Vagina (tissue), 2 donors: ENCODE results near the gene LAMB4. TPM values are rescaled to one million over a fixed set of nuclear protein-coding genes. Genes with fewer than 3 reads are reported as not detected.

ENCODE experiments used
- DNase-seq, 2 donors: peaks; one replicate each; pipeline ENCODE4 v3.0.0-alpha.2; 2017; ENCODE audit errors: extremely low spot score in 2 of 2
- H3K27ac ChIP-seq: fragments of 200-600 bp; sonication (generic); one replicate; pipeline ENCODE4 v1.5.1; 2019
- H3K27me3 ChIP-seq: fragments of 200-600 bp; sonication (generic); one replicate; pipeline ENCODE4 v1.5.1; 2019
- H3K36me3 ChIP-seq, 2 donors: fragments of 200-600 bp; sonication (generic); one replicate each; pipeline ENCODE4 v1.5.1; 2017 to 2019
- H3K4me1 ChIP-seq: fragments of 200-600 bp; sonication (generic); one replicate; pipeline ENCODE4 v1.5.1; 2019
- H3K4me3 ChIP-seq, 2 donors: fragments of 200-600 bp; sonication (generic); 1 replicate in 1 of 2; 2 replicates in 1 of 2; pipeline ENCODE4 v1.5.1; 2016 to 2019
- H3K9me3 ChIP-seq: fragments of 200-600 bp; sonication (generic); one replicate; pipeline ENCODE4 v1.5.1; 2019
- CTCF ChIP-seq, 3 experiments: fragments of 450-650 bp in 2 of 3; fragments of 200-600 bp in 1 of 3; sonication (generic) in 1 of 3; IDR thresholded peaks; one replicate each; pipeline ENCODE4 v1.5.1; 2017 to 2019; ENCODE audit warnings: antibody characterized with exemption in 3 of 3, mild to moderate bottlenecking in 2 of 3, moderate library complexity in 2 of 3
- POLR2A ChIP-seq, 2 donors: fragments of 450-650 bp; IDR thresholded peaks; one replicate each; pipeline ENCODE4 v1.6.1; 2017; ENCODE audit warnings: antibody characterized with exemption in 2 of 2, mild to moderate bottlenecking in 2 of 2, moderate library complexity in 2 of 2
- POLR2AphosphoS5 ChIP-seq, 2 donors: sonication (generic); formaldehyde crosslinking; IDR thresholded peaks; one replicate each; pipeline ENCODE4 v1.9.0; 2017; ENCODE audit warnings: antibody characterized with exemption in 2 of 2, mild to moderate bottlenecking in 2 of 2, low read depth in 1 of 2; ENCODE audit not compliant: insufficient read depth in 1 of 2
- intact Hi-C: fragments of 100-400 bp; cut with DNase I; formaldehyde crosslinking; loops from one replicate; pipeline ENCODE4 v1.15.1; 2023
- total RNA-seq: library from RNA; depleted of rRNA; stranded (reverse); fragments of >200 nt; gene quantifications from one replicate; pipeline ENCODE4 v1.2.3, GENCODE V29; 2016

The LAMB4 gene
- total RNA-seq, 1 donor from 2014 or later = 0.74 TPM

DNA sequence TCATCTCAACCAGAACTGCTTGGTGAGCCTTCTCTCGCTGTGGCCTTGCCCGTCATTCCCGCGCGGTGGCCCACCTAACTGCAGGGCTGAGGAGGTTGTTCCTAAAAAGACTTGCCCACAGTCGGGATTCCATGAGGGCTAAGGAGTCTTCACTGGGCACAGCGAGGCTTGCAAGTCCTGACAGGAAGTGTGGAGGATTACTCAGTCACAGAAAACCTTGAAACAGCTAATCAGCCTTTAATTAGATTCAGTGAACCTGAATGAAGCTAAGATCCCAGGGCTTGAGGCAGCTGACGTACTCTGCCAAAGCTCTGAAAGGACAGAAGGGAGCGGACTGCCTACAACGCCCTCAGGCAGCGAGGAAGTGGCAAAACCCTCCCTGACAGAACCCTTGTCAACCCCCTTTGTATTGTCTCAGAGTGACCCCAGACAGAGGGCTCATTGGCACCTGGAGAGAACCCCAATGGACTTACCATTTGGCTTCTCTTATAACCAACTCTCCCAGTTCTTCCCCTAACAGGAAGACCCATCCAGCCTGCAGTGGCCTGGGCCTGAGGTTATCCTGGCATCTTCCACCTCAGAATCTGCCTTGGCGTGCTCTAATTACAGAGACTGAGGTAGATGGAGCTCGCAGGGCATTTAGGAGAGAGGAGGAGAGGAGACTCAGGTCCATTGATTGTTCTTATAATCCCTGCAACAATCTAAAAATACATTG lies 2.5 kb upstream of the LAMB4 start:
- no peaks in the 10 kb centered on the region for H3K4me1 ChIP-seq

GRCh38 chr7:108129018-108129965 lies 869 bp downstream of the LAMB4 start:
- intact Hi-C loops = no loop called here
- no peak for DNase-seq
- no peak overlapping the region for H3K27ac ChIP-seq
- no peaks in the 10 kb centered on the region for H3K27me3 ChIP-seq
- no peak for TF ChIP-seq POLR2AphosphoS5 (IDR thresholded peaks at IDR 0.05; ENCODE audit: insufficient read depth in 1 of 2, low read depth in 1 of 2)
- TF ChIP-seq CTCF (IDR thresholded peaks at IDR 0.05) = no peak
- no peak for TF ChIP-seq POLR2A (IDR thresholded peaks at IDR 0.05)
- H3K9me3 ChIP-seq = no peaks in the 10 kb centered on the region
- H3K4me1 ChIP-seq = no peaks in the 10 kb centered on the region
- no peak overlapping the region for H3K4me3 ChIP-seq
- no peaks in the 10 kb centered on the region for H3K36me3 ChIP-seq

More for the DNA sequence above, 2.5 kb upstream of the LAMB4 start:
- Histone ChIP-seq H3K9me3 (no peaks in the 10 kb centered on the region), H3K27ac (no peak overlapping the region), H3K27me3 (no peaks in the 10 kb centered on the region), H3K4me3 (no peak overlapping the region), H3K36me3 (no peaks in the 10 kb centered on the region)
- intact Hi-C loops = no loop called here
- TF ChIP-seq POLR2AphosphoS5 (IDR thresholded peaks at IDR 0.05; ENCODE audit: insufficient read depth in 1 of 2, low read depth in 1 of 2) = no peak
- no peak for TF ChIP-seq CTCF (IDR thresholded peaks at IDR 0.05)
- TF ChIP-seq POLR2A (IDR thresholded peaks at IDR 0.05) = no peak
- no peak for DNase-seq

DNA sequence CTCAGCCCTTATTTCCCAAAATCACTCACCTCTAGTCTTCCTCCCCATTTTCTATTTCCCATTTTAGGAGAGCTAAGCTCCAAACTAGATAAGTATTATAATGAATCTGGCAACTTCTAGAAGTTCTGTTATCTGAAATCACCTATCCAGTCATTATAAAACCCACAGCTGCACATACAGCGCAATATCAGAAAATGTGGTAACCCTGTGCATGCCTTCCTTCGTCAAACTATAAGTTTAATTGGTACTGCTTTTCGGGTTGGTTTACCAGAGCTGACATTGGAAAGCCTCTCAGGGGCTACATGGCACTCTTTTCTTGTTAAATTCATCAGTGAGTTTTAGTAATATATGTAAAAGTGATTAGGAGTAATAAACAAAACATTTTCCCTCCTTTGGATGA lies 1.6 kb downstream of the LAMB4 start:
- no peaks in the 10 kb centered on the region for H3K9me3 ChIP-seq
- no peak for DNase-seq
- no peaks in the 10 kb centered on the region for H3K4me1 ChIP-seq
- H3K36me3 ChIP-seq = no peaks in the 10 kb centered on the region
- no peak overlapping the region for H3K4me3 ChIP-seq
- intact Hi-C loops = no loop called here
- H3K27me3 ChIP-seq = no peaks in the 10 kb centered on the region
- no peak overlapping the region for H3K27ac ChIP-seq
- no peak for TF ChIP-seq POLR2AphosphoS5 (IDR thresholded peaks at IDR 0.05; ENCODE audit: insufficient read depth in 1 of 2, low read depth in 1 of 2)

- no peak overlapping the region for H3K4me3 ChIP-seq
- intact Hi-C loops = no loop called here
- no peaks in the 10 kb centered on the region for H3K36me3 ChIP-seq
- H3K9me3 ChIP-seq = no peaks in the 10 kb centered on the region
- no peaks in the 10 kb centered on the region for H3K27me3 ChIP-seq
- DNase-seq = no peak
- no peaks in the 10 kb centered on the region for H3K4me1 ChIP-seq
- no peak overlapping the region for H3K27ac ChIP-seq
- TF ChIP-seq POLR2A (IDR thresholded peaks at IDR 0.05) = no peak
- TF ChIP-seq CTCF (IDR thresholded peaks at IDR 0.05) = no peak
- TF ChIP-seq POLR2AphosphoS5 (IDR thresholded peaks at IDR 0.05; ENCODE audit: insufficient read depth in 1 of 2, low read depth in 1 of 2) = no peak
Observed at GRCh38 chr7:108127461-108127860, 2.7 kb downstream of the LAMB4 start.

DNA sequence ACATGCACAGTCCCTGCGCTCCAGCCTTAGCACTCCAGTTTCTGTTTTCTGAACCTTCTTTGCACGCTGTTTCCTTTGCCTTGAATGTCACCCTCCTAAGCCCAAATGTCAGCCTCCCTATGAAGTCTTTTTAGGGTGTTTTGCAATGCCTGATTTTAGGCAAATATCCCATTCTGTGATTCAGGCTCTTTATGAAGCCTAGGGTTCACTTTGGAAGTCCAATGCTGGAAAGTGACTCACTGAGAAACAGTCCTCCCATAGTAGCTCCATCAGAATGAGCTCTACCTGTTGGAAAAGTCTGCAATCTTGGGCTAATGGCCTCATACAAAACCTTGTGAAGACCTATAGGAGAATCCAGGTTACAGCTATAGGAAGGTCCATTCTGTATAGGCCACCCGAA lies 5.3 kb downstream of the LAMB4 start:
- no peak for TF ChIP-seq POLR2AphosphoS5 (IDR thresholded peaks at IDR 0.05; ENCODE audit: insufficient read depth in 1 of 2, low read depth in 1 of 2)
- no peak for TF ChIP-seq POLR2A (IDR thresholded peaks at IDR 0.05)
- no peak for TF ChIP-seq CTCF (IDR thresholded peaks at IDR 0.05)
- no peak overlapping the region for H3K4me3 ChIP-seq
- no peaks in the 10 kb centered on the region for H3K27me3 ChIP-seq
- H3K9me3 ChIP-seq = no peaks in the 10 kb centered on the region
- intact Hi-C loops = no loop called here
- no peaks in the 10 kb centered on the region for H3K36me3 ChIP-seq
- no peaks in the 10 kb centered on the region for H3K4me1 ChIP-seq
- no peak for DNase-seq
- no peak overlapping the region for H3K27ac ChIP-seq
